WTC11 (cell line): ENCODE data around the gene STX8.

Experiments used
- ATF1 ChIP-seq: sonication (generic); formaldehyde crosslinking; IDR thresholded peaks from 2 replicates; pipeline ENCODE4 v1.8.1; 2023; ENCODE audit warnings: mild to moderate bottlenecking, moderate library complexity, missing genetic modification reagents
- ELF4 ChIP-seq: sonication (generic); formaldehyde crosslinking; IDR thresholded peaks from 2 replicates; pipeline ENCODE4 v1.8.1; 2022; ENCODE audit warnings: low read depth, mild to moderate bottlenecking, moderate library complexity, missing genetic modification reagents
- FOXJ3 ChIP-seq: sonication (generic); formaldehyde crosslinking; IDR thresholded peaks from 2 replicates; pipeline ENCODE4 v1.9.0; 2021; ENCODE audit warnings: missing genetic modification reagents, mild to moderate bottlenecking, borderline replicate concordance
- NR2C2 ChIP-seq: sonication (generic); formaldehyde crosslinking; IDR thresholded peaks from 2 replicates; pipeline ENCODE4 v1.8.0; 2022; ENCODE audit warnings: mild to moderate bottlenecking, missing genetic modification reagents
- SMAD3 ChIP-seq: sonication (generic); formaldehyde crosslinking; IDR thresholded peaks from 2 replicates; pipeline ENCODE4 v1.8.0; 2022; ENCODE audit warnings: missing genetic modification reagents, mild to moderate bottlenecking, borderline replicate concordance
- TCF7 ChIP-seq: sonication (generic); formaldehyde crosslinking; IDR thresholded peaks from 2 replicates; pipeline ENCODE4 v1.8.0; 2022; ENCODE audit warnings: mild to moderate bottlenecking, low read depth, missing genetic modification reagents, moderate library complexity
- ZNF121 ChIP-seq: sonication (generic); formaldehyde crosslinking; IDR thresholded peaks from 2 replicates; pipeline ENCODE4 v1.8.0; 2023; ENCODE audit warnings: missing genetic modification reagents
- ZNF263 ChIP-seq: sonication (generic); formaldehyde crosslinking; IDR thresholded peaks from 2 replicates; pipeline ENCODE4 v1.8.1; 2022; ENCODE audit warnings: low read depth, mild to moderate bottlenecking, moderate library complexity, missing genetic modification reagents
- TF ChIP-seq, protein P1 (sequence below): fragments of 200-600 bp; IDR thresholded peaks from 2 replicates; pipeline ENCODE4 v1.8.0; 2022; ENCODE audit warnings: antibody characterized with exemption
- TF ChIP-seq, protein P2 (sequence below): sonication (generic); formaldehyde crosslinking; IDR thresholded peaks from 2 replicates; pipeline ENCODE4 v1.8.0; 2022; ENCODE audit warnings: mild to moderate bottlenecking, missing genetic modification reagents
- TF ChIP-seq, protein P3 (sequence below): sonication (generic); formaldehyde crosslinking; IDR thresholded peaks from 2 replicates; pipeline ENCODE4 v1.8.1; 2022; ENCODE audit warnings: low read depth, mild to moderate bottlenecking, moderate library complexity, missing genetic modification reagents, borderline replicate concordance
- TF ChIP-seq, protein P4 (sequence below): sonication (generic); formaldehyde crosslinking; conservative IDR thresholded peaks from 2 replicates; pipeline ENCODE4 v1.8.1; 2022; ENCODE audit warnings: mild to moderate bottlenecking, missing genetic modification reagents
- TF ChIP-seq, protein P5 (sequence below): sonication (generic); formaldehyde crosslinking; IDR thresholded peaks from 2 replicates; pipeline ENCODE4 v1.8.1; 2023; ENCODE audit warnings: mild to moderate bottlenecking, missing genetic modification reagents, borderline replicate concordance

DNA sequence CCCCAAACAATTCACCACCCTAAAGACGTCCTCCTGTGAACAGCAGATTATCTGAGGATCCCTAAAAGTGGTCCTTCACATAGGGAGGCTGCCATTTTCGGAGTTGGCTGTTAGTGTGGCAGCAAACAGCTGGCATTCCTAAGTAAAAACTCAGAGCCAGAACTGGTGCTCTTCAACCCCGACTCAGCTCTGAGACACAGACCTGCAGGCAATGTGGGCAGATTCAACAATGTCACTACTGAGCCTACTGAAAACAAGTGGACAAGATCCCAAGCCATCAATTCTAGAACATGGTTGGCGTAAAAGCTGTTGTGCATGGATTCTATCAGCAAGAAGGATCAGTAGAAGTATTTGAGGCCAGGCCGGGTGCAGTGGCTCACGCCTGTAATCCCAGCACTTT is 307.1 kb downstream of the STX8 start:
- TF ChIP-seq TCF7 (CRISPR knock-in tag): no peak
- TF ChIP-seq FOXJ3 (CRISPR knock-in tag): no peak
- TF ChIP-seq, protein P1, sequence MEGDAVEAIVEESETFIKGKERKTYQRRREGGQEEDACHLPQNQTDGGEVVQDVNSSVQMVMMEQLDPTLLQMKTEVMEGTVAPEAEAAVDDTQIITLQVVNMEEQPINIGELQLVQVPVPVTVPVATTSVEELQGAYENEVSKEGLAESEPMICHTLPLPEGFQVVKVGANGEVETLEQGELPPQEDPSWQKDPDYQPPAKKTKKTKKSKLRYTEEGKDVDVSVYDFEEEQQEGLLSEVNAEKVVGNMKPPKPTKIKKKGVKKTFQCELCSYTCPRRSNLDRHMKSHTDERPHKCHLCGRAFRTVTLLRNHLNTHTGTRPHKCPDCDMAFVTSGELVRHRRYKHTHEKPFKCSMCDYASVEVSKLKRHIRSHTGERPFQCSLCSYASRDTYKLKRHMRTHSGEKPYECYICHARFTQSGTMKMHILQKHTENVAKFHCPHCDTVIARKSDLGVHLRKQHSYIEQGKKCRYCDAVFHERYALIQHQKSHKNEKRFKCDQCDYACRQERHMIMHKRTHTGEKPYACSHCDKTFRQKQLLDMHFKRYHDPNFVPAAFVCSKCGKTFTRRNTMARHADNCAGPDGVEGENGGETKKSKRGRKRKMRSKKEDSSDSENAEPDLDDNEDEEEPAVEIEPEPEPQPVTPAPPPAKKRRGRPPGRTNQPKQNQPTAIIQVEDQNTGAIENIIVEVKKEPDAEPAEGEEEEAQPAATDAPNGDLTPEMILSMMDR: no peak
- TF ChIP-seq ELF4 (CRISPR knock-in tag): no peak
- TF ChIP-seq, protein P2, sequence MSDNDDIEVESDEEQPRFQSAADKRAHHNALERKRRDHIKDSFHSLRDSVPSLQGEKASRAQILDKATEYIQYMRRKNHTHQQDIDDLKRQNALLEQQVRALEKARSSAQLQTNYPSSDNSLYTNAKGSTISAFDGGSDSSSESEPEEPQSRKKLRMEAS (CRISPR knock-in tag): no peak
- TF ChIP-seq, protein P3, sequence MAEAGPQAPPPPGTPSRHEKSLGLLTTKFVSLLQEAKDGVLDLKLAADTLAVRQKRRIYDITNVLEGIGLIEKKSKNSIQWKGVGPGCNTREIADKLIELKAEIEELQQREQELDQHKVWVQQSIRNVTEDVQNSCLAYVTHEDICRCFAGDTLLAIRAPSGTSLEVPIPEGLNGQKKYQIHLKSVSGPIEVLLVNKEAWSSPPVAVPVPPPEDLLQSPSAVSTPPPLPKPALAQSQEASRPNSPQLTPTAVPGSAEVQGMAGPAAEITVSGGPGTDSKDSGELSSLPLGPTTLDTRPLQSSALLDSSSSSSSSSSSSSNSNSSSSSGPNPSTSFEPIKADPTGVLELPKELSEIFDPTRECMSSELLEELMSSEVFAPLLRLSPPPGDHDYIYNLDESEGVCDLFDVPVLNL (CRISPR knock-in tag): no peak
- no peak for TF ChIP-seq NR2C2 (CRISPR knock-in tag)
- no peak for TF ChIP-seq SMAD3 (CRISPR knock-in tag)
- TF ChIP-seq, protein P4, sequence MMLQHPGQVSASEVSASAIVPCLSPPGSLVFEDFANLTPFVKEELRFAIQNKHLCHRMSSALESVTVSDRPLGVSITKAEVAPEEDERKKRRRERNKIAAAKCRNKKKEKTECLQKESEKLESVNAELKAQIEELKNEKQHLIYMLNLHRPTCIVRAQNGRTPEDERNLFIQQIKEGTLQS (CRISPR knock-in tag): no peak
- no peak for TF ChIP-seq ZNF121 (CRISPR knock-in tag)
- TF ChIP-seq, protein P5, sequence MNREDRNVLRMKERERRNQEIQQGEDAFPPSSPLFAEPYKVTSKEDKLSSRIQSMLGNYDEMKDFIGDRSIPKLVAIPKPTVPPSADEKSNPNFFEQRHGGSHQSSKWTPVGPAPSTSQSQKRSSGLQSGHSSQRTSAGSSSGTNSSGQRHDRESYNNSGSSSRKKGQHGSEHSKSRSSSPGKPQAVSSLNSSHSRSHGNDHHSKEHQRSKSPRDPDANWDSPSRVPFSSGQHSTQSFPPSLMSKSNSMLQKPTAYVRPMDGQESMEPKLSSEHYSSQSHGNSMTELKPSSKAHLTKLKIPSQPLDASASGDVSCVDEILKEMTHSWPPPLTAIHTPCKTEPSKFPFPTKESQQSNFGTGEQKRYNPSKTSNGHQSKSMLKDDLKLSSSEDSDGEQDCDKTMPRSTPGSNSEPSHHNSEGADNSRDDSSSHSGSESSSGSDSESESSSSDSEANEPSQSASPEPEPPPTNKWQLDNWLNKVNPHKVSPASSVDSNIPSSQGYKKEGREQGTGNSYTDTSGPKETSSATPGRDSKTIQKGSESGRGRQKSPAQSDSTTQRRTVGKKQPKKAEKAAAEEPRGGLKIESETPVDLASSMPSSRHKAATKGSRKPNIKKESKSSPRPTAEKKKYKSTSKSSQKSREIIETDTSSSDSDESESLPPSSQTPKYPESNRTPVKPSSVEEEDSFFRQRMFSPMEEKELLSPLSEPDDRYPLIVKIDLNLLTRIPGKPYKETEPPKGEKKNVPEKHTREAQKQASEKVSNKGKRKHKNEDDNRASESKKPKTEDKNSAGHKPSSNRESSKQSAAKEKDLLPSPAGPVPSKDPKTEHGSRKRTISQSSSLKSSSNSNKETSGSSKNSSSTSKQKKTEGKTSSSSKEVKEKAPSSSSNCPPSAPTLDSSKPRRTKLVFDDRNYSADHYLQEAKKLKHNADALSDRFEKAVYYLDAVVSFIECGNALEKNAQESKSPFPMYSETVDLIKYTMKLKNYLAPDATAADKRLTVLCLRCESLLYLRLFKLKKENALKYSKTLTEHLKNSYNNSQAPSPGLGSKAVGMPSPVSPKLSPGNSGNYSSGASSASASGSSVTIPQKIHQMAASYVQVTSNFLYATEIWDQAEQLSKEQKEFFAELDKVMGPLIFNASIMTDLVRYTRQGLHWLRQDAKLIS (CRISPR knock-in tag): no peak
- TF ChIP-seq ZNF263 (CRISPR knock-in tag): no peak
- no peak for TF ChIP-seq ATF1 (CRISPR knock-in tag)
